GM19452 (cell line): ENCODE results near the gene PSG2.
"Not testable (repeated sequence)": the region's sequence is repeated elsewhere in the genome, so short reads cannot be mapped to it uniquely, and the experiment has no call there.

Experiments used
- ATAC-seq: cut with Tn5 transposase; IDR thresholded peaks from one replicate; pipeline ENCODE4 v1.9.1; 2021; ENCODE audit not compliant: unreplicated experiment

Gene PSG2

GRCh38 chr19:43082601-43083000 is at the start of gene PSG2:
Gene PSG2, minus strand, starts transcription at chr19:43082701. Its CDS starts 132 bp downstream, at chr19:43082569.
- not testable (repeated sequence) for ATAC-seq

- not testable (repeated sequence) for ATAC-seq
Observed at GRCh38 chr19:43131281-43131842, 48.9 kb upstream of the PSG2 start.

GRCh38 chr19:43129197-43129596 is 46.7 kb upstream of the PSG2 start:
- ATAC-seq = not testable (repeated sequence)

GRCh38 chr19:43127336-43127735 is 44.8 kb upstream of the PSG2 start:
- not testable (repeated sequence) for ATAC-seq

- no peak for ATAC-seq
Observed at GRCh38 chr19:43126720-43127119, 44.2 kb upstream of the PSG2 start.

- ATAC-seq = no peak
Observed at GRCh38 chr19:43124360-43124759, 41.9 kb upstream of the PSG2 start.

- not testable (repeated sequence) for ATAC-seq
Observed at GRCh38 chr19:43120433-43121026, 38.0 kb upstream of the PSG2 start.

- ATAC-seq = not testable (repeated sequence)
Observed at GRCh38 chr19:43119526-43119925, 37.0 kb upstream of the PSG2 start.

- not testable (repeated sequence) for ATAC-seq
Observed at GRCh38 chr19:43116421-43116820, 33.9 kb upstream of the PSG2 start.

- not testable (repeated sequence) for ATAC-seq
Observed at GRCh38 chr19:43115548-43115947, 33.0 kb upstream of the PSG2 start.

- ATAC-seq = not testable (repeated sequence)
Observed at GRCh38 chr19:43115064-43115463, 32.6 kb upstream of the PSG2 start.

- ATAC-seq = not testable (repeated sequence)
Observed at GRCh38 chr19:43114626-43115025, 32.1 kb upstream of the PSG2 start.

- not testable (repeated sequence) for ATAC-seq
Observed at GRCh38 chr19:43107401-43107800, 24.9 kb upstream of the PSG2 start.

GRCh38 chr19:43105496-43105895 is 23.0 kb upstream of the PSG2 start:
- no peak for ATAC-seq

- not testable (repeated sequence) for ATAC-seq
Observed at GRCh38 chr19:43104215-43104850, 21.8 kb upstream of the PSG2 start.

- no peak for ATAC-seq
Observed at GRCh38 chr19:43101950-43102349, 19.4 kb upstream of the PSG2 start.

- not testable (repeated sequence) for ATAC-seq
Observed at GRCh38 chr19:43098416-43098815, 15.9 kb upstream of the PSG2 start.

- not testable (repeated sequence) for ATAC-seq
Observed at GRCh38 chr19:43087702-43088340, 5.3 kb upstream of the PSG2 start.

- not testable (repeated sequence) for ATAC-seq
Observed at GRCh38 chr19:43085796-43086530, 3.5 kb upstream of the PSG2 start.

GRCh38 chr19:43084196-43084832 is 1.8 kb upstream of the PSG2 start:
- ATAC-seq = not testable (repeated sequence)

GRCh38 chr19:43083721-43084120 is 1.2 kb upstream of the PSG2 start:
- not testable (repeated sequence) for ATAC-seq
